ENCODE data around the gene APC.

The APC gene

GRCh38 chr5:112717506-112718082 is 20.1 kb upstream of the APC start:
- DNase-seq, result peak in 1 of 5 experiments; percentile 34

GRCh38 chr5:112718344-112718743 is 19.3 kb upstream of the APC start:
- no peak for DNase-seq

GRCh38 chr5:112720576-112720975 is 17.1 kb upstream of the APC start:
- DNase-seq, result no peak

GRCh38 chr5:112724901-112725300 is 12.8 kb upstream of the APC start:
- DNase-seq, result no peak

GRCh38 chr5:112729630-112730029 is 8.1 kb upstream of the APC start:
- no peak for DNase-seq

GRCh38 chr5:112732131-112732530 is 5.6 kb upstream of the APC start:
- DNase-seq, result no peak

- DNase-seq, result no peak
Measured at GRCh38 chr5:112733586-112733985, 4.1 kb upstream of the APC start.

GRCh38 chr5:112734597-112734996 is 3.1 kb upstream of the APC start:
- no peak for DNase-seq

GRCh38 chr5:112735702-112736101 is 2.0 kb upstream of the APC start:
- DNase-seq, result no peak

GRCh38 chr5:112737070-112737462 is 619 bp upstream of the APC start:
- DNase-seq, result no peak

GRCh38 chr5:112738191-112738560 is 491 bp downstream of the APC start:
- DNase-seq, result peak in 1 of 5 experiments; percentile 16

- DNase-seq, result peak in 1 of 5 experiments; percentile 3
Measured at GRCh38 chr5:112742424-112742823, 4.7 kb downstream of the APC start.

- no peak for DNase-seq
Measured at GRCh38 chr5:112743631-112744030, 5.9 kb downstream of the APC start.

GRCh38 chr5:112752335-112752734 is 14.7 kb downstream of the APC start:
- no peak for DNase-seq

- DNase-seq, result no peak
Measured at GRCh38 chr5:112755703-112756102, 18.0 kb downstream of the APC start.

- DNase-seq, result peak in 2 of 5 experiments; percentile 27 to 61
Measured at GRCh38 chr5:112757468-112758208, 20.0 kb downstream of the APC start.

GRCh38 chr5:112758676-112759075 is 21.0 kb downstream of the APC start:
- no peak for DNase-seq

GRCh38 chr5:112762113-112762810 is 24.6 kb downstream of the APC start:
- no peak for DNase-seq

- DNase-seq, result no peak
Measured at GRCh38 chr5:112763165-112763564, 25.5 kb downstream of the APC start.

- no peak for DNase-seq
Measured at GRCh38 chr5:112772124-112772523, 34.4 kb downstream of the APC start.

GRCh38 chr5:112776301-112776856 is 38.7 kb downstream of the APC start:
- no peak for DNase-seq

- DNase-seq, result no peak
Measured at GRCh38 chr5:112779531-112779930, 41.8 kb downstream of the APC start.

GRCh38 chr5:112784726-112785125 is 47.0 kb downstream of the APC start:
- DNase-seq, result no peak

- no peak for DNase-seq
Measured at GRCh38 chr5:112787261-112787660, 49.6 kb downstream of the APC start.
